NCI-H446 treated with DMSO at 0.1 percent for 48 hours (cell line): ENCODE measurements around the gene HACD4.

Experiments
- DNase-seq: peaks from one replicate; lab custom pipeline; 2025; lab: John Stamatoyannopoulos, UW

The HACD4 gene, protein sequence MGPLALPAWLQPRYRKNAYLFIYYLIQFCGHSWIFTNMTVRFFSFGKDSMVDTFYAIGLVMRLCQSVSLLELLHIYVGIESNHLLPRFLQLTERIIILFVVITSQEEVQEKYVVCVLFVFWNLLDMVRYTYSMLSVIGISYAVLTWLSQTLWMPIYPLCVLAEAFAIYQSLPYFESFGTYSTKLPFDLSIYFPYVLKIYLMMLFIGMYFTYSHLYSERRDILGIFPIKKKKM

DNA sequence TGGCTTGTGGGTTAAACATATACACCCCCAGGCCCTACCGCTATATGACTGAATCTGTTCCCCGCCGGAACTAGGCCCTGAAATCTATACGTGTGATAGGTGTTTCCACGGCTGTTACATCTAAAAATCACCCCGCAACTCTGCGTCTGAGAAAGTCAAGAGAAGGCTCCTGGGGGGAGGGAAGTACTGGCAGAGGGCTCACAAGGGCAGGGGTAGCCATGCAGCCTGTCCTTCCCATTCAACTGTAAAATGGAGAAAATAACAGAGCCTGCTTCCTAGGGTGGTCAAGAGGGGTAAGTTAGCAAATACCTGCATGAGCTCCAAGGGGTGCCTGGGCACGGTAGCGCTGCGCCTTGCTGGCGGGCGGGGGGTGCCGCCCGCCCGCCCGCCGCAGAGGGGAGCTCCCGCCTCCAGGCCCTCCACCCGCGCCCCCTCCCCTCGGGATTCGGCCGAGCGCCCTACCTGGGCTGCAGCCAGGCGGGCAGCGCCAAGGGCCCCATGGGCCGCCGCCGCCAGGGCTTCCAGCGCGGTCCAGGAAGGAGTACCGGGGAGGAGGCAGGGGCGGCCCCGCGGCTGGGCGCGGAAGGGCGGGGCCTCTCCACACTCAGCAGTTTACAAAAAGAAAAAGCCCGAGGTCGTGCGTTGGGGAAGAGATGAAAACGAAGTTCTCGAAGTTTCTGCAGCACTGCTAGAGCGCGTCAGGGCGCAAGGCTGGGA is at the start of gene HACD4:
Gene HACD4, minus strand, starts transcription at position 550 of the 717 bp plus-strand sequence. Its CDS starts 50 bp downstream, at position 500.
- no peak for DNase-seq

DNA sequence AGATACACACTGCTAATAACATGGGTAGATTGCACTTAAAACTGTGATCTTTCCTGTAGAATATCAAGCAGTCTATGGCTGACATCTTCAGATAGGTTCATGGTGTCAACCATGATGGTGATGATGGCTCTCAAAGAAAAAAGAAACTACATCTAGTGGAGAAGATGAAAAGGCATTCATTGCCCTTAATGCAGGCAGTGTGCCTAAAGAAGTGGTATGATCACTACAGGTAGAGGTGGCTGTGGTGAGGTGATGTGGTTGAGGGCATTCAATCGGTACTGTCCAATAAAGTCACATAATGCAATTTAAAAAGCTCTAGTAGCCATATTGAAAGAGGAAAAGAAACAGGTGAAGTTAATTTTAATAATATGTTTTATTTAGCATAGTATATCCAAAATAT is 49.4 kb upstream of the HACD4 start:
- DNase-seq: no peak

DNA sequence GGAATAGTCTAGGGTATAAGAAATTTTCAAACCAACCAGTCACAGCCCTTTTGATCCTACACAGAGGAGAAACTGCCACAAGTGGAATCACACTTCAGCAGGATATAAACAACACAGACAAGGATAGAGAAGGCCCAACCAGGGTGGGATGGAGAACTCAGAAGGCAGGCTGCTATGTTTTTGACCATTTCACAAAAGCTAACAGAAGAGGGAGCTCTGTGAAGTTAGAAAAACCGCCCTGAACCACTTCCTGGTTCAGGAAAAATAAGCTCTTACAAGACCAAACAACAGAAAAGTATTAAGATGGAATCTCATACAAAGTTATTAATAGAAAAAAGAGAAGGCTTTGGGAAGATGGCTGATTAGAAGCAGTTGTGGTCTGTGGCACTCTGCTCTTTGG is 47.3 kb upstream of the HACD4 start:
- no peak for DNase-seq

DNA sequence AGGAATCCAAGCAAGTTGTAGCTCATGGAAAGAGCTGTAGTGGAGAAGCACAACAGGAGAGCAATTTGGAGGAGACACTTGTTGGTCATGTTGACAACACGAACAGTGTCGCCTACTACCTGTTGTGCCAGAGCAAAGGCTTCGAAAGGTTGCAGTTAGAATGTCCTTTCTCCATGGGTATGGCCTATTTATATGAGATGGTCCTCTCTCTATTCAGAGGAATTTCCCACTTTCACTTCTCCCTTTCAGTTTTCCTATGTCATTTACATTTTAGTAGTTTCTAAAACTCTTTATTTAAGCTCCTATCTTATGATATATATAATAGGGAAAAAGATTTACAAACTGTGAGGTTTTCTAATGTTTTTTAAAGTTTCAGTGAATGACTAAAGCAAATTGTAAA is 46.3 kb upstream of the HACD4 start, which contains the start of gene IFNB1:
Gene IFNB1, minus strand, starts transcription at position 162 of the 400 bp plus-strand sequence. Its CDS starts 73 bp downstream, at position 89.
- no peak for DNase-seq

DNA sequence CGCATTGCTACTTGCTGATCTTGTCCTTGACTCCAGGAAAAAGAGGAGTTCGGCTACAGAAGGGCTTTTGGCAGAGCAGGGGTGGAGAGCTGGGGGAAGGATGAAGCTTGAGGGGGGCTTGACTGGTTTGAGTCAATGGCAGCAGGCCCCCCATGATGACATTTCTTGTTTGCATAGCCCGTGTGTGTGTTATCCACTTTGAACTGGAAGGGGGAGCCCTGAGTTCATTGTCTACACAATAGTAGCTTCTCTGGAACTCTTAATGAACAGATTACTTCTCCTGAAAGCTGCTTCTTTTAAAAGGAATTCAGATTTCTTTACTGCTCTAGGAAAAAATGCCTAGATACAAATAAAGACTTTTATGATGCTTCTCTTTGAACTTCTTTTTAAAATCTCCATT is 44.0 kb upstream of the HACD4 start:
- no peak for DNase-seq

DNA sequence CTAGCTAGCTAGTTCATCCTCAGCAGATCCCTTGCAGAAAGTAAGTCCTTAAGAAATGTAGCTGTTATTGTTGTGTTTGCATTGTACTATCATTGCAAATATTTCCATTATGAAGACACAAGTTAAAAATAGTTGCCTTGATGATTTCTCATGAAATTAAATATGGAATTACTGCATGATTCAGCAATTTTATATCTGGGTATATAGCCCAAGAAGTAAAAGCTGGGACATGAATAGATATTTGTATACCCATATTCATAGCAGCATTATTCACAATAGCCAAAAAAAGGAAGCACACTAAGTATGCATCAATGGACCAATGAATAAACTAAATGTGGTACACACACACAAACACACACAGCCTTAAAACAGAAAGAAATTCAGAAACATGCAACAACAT is 39.5 kb upstream of the HACD4 start:
- no peak for DNase-seq

DNA sequence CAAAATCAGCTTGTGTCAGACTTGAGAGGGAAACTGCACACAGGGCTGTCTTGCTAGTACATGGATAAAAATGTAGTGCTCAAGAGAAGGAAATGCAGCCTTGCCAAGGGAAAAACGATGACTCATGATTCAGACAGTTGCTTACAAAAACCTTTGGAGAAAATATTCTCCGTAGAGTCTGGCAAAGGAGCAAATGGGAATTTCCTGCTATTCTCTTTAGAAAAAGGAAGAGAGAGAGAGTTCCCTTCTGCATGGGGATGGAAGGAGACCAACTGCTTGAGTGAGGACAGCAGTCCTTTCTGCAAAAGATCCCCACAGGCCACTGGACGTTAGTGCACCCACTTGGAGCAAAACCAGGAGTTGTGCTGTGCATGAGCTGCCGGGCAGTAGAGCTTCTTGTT is 38.7 kb upstream of the HACD4 start:
- DNase-seq: peak; percentile 73

DNA sequence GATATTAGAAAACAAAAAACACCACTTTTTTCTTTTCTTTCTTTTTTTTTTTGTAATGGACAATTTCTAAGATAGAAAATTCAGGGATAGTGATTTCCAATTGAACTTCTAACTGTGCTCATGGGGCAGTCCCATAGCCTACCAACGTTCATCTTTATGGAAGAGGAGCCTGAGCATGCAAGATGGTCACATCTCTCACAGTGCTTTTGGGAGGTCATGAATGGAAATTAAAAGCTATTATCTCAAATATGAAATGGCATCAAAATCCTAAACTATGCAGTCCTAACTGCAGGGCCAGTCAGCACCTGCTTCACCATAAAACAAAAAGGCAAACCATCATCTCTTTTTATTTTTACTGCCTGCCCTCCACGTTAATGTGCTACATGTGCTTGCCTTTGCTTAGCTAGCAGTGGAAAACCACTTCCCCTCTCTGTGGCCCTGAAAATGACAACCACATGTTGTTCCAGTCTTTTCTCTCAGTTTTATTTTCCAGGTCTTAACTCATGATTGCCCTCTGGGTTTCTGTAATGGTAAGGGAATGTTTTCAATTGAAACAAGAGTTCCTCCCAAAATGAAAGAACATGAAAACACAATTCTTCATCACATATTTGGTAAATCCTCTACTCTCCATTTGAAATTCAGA is 29.6 kb upstream of the HACD4 start:
- no peak for DNase-seq

DNA sequence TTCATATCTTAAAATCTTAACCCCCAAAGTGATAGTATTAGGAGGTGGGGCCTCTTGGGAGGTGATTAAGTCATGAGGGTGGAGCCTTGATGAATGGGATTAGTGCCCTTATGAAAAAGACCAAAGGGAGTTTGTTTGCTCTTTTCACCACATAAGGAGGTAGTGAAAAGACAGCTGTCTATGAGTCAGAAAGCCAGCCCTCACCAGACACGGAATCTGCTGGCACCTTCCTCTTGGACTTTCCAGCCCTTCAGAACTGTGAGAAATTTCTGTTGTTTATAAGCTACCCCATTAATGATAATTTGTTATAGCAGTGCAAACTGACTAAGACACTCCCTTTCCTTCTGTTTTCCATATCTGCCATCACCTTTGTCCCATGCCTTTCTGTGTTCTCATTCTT is 25.5 kb upstream of the HACD4 start:
- DNase-seq: no peak

DNA sequence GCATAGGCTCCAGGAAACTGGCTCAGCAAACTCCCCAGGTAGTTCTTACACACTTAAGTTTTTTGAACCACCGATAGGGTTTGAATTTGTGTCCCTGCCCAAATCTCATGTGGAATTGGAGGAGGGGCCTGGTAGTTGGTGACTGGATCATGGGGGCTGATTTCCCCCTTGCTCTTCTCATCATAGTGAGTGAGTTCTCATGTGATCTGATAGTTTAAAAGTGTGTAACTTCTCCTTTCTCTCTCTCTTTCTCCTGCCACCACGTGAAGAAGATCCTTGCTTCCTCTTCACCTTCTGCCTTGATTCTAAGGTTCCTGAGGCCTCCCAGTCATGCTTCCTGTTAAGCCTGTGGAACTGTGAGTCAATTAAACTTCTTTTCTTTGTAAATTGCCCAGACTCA is 22.4 kb upstream of the HACD4 start:
- no peak for DNase-seq

DNA sequence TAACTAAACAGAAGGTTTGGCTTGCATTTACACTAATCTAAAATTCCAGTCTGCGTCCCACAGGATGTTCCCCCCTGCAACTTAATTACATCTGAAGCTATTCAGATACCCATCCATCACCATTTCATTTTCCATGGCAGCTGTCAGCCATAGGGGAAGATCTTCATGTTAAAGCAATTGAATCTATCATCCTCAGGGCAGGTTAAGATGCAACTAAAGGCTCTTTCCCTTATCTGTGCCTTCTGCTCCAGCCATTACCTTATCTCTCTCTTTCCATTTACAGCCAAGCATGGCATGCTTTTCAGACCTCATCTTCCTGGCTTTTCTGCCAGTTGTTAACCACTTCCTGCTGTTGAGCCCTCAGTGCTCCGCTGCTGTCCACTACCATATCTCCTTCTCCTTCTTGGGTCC is 15.8 kb upstream of the HACD4 start:
- DNase-seq: no peak

DNA sequence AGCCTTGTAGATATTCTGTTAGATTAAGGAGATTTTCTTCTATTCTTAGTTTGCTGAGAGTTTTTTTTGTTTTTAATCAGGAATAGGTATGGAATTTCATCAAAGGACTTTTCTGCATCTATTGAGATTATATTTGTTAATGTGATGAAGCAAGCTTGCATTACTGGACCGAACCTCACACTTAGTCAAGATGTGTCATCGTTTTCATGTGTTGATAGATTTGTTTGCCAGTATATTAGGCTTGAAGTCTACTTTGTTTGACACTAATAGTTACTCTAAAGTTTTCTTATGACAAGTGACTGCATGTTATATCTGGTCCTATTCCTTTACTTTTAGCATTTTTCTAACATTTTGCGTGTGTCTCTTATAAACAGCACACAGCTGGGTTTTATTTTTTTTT is 12.4 kb upstream of the HACD4 start:
- no peak for DNase-seq

DNA sequence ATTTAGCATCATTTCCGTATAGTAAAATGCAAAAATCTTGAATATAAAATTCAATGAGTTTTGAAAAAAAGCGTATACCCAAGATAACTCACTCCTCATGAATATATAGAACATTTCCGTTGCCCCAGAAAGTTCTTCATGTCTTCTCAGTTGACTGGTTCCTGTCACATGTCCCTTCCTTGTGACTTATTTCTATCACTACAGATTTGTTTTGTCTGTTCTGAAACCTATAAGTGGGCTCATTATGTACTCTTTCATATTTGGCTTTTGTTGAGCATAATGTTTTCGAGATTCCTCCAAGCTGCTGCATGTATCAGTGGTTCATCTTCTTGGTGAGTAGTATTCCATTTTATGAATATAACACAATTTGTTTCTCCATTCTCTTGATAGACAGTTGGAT is 11.0 kb upstream of the HACD4 start:
- DNase-seq: no peak

DNA sequence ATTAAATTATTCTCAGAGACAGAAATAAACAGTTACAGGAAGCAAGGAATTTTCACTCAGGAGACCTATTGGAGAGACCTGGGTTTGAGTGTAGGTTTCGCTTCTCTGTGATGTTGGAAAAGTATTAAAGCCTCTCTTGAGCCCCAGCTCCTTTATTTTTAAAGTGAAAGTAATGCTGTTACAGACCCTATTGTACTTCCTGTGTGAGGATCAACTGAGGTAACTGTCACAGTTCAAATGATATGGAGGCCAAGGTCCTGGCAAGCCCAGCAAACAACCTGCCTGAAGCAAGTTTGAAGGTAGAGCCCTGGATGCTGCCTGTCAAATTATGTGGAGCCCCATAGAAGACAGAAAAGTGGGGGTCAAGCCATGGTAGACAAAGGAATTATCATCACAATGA is 7.9 kb upstream of the HACD4 start:
- DNase-seq: no peak

DNA sequence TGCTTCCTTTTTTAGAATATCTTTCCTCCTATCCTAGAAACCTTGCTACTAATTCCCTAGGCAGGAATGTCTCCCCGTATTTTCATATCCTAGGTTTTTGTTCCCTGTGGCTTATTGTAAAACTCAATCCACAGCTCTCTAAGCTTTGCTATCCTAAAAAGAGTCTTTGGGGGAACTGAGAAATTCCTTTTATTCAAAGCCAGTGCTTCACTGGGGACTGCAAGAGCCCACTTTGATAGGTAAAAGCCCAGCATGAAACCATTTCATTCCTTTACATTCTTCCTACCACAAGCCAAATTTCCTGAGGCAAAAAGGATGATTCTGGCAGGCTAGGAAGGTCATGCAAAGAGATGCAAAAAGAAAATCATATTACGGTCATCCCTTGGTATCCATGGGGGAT is 5.8 kb upstream of the HACD4 start:
- no peak for DNase-seq

DNA sequence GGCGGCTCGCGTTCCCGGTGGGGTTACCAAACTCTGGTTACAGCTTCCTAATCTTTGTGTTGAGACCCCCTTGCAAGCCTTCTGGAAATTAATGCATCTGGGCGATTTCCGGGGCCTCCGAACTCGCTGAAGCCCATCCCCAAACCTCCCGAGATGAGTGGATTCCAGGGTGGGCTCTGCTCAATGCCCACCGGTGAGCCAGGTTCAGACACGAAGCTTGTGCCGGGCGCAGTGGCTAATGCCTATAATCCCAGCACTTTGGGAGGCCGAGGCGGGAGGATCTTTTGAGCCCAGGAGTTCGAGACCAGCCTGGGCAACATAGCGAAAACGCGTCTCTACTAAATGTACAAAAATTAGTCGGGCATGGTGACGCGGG is 356 bp upstream of the HACD4 start:
- DNase-seq: no peak

DNA sequence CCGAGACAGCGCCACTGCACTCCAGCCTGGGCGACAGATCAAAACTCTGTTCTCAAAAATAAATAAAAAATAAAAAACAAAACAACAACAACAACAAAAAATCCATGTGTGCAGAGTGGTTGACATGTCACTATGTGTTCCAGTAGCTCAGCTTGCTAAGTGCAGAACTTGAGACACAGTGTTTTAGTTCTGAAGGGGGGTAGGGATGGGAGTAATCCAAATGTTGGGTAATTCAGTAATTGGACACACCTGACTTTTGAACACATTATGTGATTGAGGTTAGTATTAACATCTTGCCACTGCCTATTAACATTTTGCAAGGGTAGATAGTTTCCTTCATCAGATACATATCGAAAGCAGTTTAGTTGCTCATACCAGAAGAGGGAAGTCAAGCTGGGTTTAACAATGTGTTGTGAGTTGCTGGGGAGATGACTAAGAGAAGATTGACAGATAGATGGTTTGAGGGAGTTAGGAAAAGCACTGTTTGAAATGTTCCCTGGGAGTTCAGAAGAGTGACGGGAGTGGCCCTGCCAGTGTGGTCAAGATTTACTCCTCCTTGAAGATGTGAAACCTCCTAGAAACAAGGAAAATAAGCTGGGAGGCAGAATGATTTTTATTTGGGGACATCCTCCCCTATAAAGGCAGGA is 928 bp downstream of the HACD4 start:
- no peak for DNase-seq

DNA sequence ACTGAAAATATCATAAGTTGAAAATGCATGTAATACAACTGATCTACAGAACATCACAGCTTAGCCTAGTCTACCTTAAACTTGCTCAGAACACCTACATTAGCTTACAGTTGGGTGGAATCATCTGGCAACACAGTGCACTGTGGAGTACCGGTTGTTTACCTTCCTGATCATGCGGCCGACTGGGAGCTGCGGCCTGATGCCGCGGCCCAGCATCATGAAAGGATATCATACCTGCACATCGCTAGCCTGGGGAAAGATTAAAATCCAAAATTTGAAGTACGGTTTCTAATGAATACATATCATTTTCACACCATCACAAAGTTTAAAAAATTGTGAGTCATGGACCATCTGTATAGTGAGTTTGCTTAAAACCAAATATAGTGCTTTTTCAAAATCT is 1.8 kb downstream of the HACD4 start:
- no peak for DNase-seq

DNA sequence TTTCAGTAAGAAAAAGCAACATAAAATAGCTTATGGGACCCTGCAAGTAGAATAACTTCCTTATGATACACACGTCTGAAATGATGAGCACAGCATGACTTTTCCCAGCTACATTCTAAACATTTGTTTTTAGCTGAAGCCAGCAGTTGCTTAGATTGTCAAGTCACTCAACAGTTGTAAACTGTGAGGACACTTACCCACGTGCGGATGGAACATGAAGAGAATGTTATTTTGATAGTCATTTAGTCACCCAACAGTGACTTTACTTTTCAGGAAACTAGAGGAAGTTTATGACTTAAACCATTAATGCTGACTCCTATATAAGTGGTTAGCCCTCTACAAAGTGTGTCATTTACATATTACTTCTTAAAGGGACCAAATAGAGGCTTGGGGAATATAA is 3.0 kb downstream of the HACD4 start:
- no peak for DNase-seq

DNA sequence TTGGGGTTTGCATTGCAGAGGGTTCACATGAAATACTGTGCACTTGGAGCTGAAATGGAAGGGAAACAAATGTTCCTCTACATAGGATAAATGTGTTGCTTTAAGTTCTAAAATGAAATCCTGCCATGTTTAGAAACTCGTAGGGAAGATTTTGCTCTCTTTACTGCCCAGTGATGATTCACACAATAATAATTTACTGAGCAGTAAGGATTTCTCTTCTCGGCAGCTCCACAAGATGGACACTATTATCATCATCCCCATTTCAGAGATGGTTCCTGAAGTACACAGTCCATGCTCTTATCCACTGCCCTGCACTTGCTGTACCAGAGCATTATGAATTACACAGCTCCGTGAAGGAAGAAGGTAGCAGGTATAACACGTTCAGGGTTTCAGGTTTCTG is 4.1 kb downstream of the HACD4 start:
- DNase-seq: no peak

DNA sequence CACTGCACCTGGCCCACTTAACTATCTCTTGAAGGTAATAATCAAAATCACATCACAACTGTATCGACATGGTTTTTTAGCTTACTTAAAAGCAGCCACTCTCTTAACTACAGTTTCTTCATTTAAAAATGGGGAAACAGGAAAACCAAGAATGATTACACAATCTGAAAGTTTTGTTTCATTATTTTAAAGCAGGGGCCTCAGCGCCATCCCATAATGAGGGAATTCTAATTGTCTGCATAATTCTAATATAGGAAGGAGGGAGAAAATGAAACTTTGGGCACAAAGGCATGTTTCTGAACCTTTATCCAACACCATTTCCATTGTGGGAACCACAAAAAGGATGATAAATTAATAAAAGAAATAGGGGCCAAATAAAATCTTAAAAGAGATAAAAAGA is 7.6 kb downstream of the HACD4 start:
- DNase-seq: no peak

DNA sequence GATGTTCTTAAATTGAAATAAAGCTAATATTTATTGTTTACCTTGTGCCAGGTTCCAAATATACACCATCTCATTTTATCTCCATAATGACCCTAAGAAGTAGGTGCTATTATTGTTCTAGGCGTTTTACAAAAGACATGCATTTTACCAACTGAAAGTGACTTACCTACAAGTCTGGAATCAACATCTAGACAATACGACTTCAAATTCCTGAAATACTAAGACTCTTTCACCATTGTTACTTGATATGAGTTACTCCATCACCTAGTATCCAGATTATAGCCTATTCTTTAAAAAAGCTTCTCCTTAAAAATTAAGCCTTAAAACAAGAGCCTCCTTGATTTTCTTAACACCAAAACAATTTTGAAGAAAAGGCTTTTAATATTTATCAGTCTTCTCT is 13.3 kb downstream of the HACD4 start:
- no peak for DNase-seq
